ENCODE results near the gene RSPH6A. TPM values are rescaled to one million over a fixed set of nuclear protein-coding genes. Genes with fewer than 3 reads are reported as not detected.

Gene RSPH6A
- polyA plus RNA-seq, 1 experiment: not detected

GRCh38 chr19:45780146-45780447 is 35.0 kb downstream of the RSPH6A start:
- Histone ChIP-seq H3K9me3 (ENCODE audit: control insufficient read depth, insufficient read depth, low read length) (no peaks in the 10 kb centered on the region; the same call in 1 of the 2 replicates), H3K27me3 (ENCODE audit: control insufficient read depth, insufficient read depth, low read length) (no peaks in the 10 kb centered on the region), H3K4me3 (ENCODE audit: low read depth, low read length) (peak overlapping the region; percentile 62; the same call in 1 of the 2 replicates), H3K27ac (ENCODE audit: low read depth, low read length) (no peak overlapping the region)
- no peak for DNase-seq (ENCODE audit: low read depth, low spot score)
- POLR2A ChIA-PET: no interaction called here
- CTCF ChIA-PET: no interaction called here
- no peak for TF ChIP-seq CTCF (IDR thresholded peaks at IDR 0.05; ENCODE audit: low read depth, low read length)

GRCh38 chr19:45779231-45780145 is 35.6 kb downstream of the RSPH6A start:
- no peak overlapping the region for H3K4me3 ChIP-seq (ENCODE audit: low read depth, low read length)
- CTCF ChIA-PET: no interaction called here
- no peak overlapping the region for H3K27ac ChIP-seq (ENCODE audit: low read depth, low read length)
- no peaks in the 10 kb centered on the region for H3K27me3 ChIP-seq (ENCODE audit: control insufficient read depth, insufficient read depth, low read length)
- no peaks in the 10 kb centered on the region; the same call in 1 of the 2 replicates for H3K9me3 ChIP-seq (ENCODE audit: control insufficient read depth, insufficient read depth, low read length)
- no peak for DNase-seq (ENCODE audit: low read depth, low spot score)
- POLR2A ChIA-PET: no interaction called here
- TF ChIP-seq CTCF (IDR thresholded peaks at IDR 0.05; ENCODE audit: low read depth, low read length): no peak; the same call in 1 of the 2 replicates

GRCh38 chr19:45778010-45778661 is 37.0 kb downstream of the RSPH6A start:
- Histone ChIP-seq H3K9me3 (ENCODE audit: control insufficient read depth, insufficient read depth, low read length) (no peaks in the 10 kb centered on the region; the same call in 1 of the 2 replicates), H3K27me3 (ENCODE audit: control insufficient read depth, insufficient read depth, low read length) (no peaks in the 10 kb centered on the region), H3K27ac (ENCODE audit: low read depth, low read length) (no peak overlapping the region), H3K4me3 (ENCODE audit: low read depth, low read length) (no peak overlapping the region)
- no peak for DNase-seq (ENCODE audit: low read depth, low spot score)
- no peak for TF ChIP-seq CTCF (IDR thresholded peaks at IDR 0.05; ENCODE audit: low read depth, low read length)
- POLR2A ChIA-PET: interaction anchor here (0.6 to 0.7 kb wide), 2 partner anchors 21 to 48 kb away, joined by 3 to 5 read pairs; partner anchors contain the start of gene FBXO46
- CTCF ChIA-PET: interaction anchor here (0.6 to 0.9 kb wide), 2 partner anchors 21 to 105 kb away, joined by 3 read pairs; no protein-coding TSS in a partner anchor

- POLR2A ChIA-PET: interaction anchor here (0.6 to 0.7 kb wide), 2 partner anchors 22 to 47 kb away, joined by 3 to 5 read pairs; partner anchors contain the start of gene FBXO46
- no peak for DNase-seq (ENCODE audit: low read depth, low spot score)
- H3K27me3 ChIP-seq (ENCODE audit: control insufficient read depth, insufficient read depth, low read length): no peaks in the 10 kb centered on the region
- CTCF ChIA-PET: interaction anchor here (0.9 kb wide), 1 partner anchor 21 kb away, joined by 3 read pairs; no protein-coding TSS in a partner anchor
- no peaks in the 10 kb centered on the region; the same call in 1 of the 2 replicates for H3K9me3 ChIP-seq (ENCODE audit: control insufficient read depth, insufficient read depth, low read length)
- H3K4me3 ChIP-seq (ENCODE audit: low read depth, low read length): no peak overlapping the region
- TF ChIP-seq CTCF (IDR thresholded peaks at IDR 0.05; ENCODE audit: low read depth, low read length): no peak
- H3K27ac ChIP-seq (ENCODE audit: low read depth, low read length): no peak overlapping the region
These were observed 37.6 kb downstream of the RSPH6A start for GRCh38 chr19:45777395-45777961.

Data from AG04450 (cell line).